Breast epithelium (tissue), 3 donors: ENCODE results near the gene KCNH5.

Experiments used
- CTCF ChIP-seq, 3 donors: fragments of 450-650 bp; IDR thresholded peaks; one replicate each; pipeline ENCODE4 v1.5.1; 2016 to 2017; ENCODE audit warnings: antibody characterized with exemption in 3 of 3, mild to moderate bottlenecking in 3 of 3, moderate library complexity in 3 of 3
- POLR2A ChIP-seq: fragments of 450-650 bp; IDR thresholded peaks from one replicate; pipeline ENCODE4 v1.6.1; 2016; ENCODE audit warnings: antibody characterized with exemption, mild to moderate bottlenecking, moderate library complexity

- TF ChIP-seq CTCF (IDR thresholded peaks at IDR 0.05) (no peak), POLR2A (no peak)
Observed at GRCh38 chr14:62743118-62743517, 302.1 kb downstream of the KCNH5 start.
